Measurements from ENCODE around the gene DHX16. TPM values are rescaled to one million over a fixed set of nuclear protein-coding genes. Genes with fewer than 3 reads are reported as not detected.
A peak's percentile ranks its signal among the peaks of the same experiment; 100 is the strongest.
"Not testable (repeated sequence)": the region's sequence is repeated elsewhere in the genome, so short reads cannot be mapped to it uniquely, and the experiment has no call there.

The DHX16 gene
- total and polyA plus RNA-seq, 8 donors: 10.9 to 44.4 (median 14.6) TPM

DNA sequence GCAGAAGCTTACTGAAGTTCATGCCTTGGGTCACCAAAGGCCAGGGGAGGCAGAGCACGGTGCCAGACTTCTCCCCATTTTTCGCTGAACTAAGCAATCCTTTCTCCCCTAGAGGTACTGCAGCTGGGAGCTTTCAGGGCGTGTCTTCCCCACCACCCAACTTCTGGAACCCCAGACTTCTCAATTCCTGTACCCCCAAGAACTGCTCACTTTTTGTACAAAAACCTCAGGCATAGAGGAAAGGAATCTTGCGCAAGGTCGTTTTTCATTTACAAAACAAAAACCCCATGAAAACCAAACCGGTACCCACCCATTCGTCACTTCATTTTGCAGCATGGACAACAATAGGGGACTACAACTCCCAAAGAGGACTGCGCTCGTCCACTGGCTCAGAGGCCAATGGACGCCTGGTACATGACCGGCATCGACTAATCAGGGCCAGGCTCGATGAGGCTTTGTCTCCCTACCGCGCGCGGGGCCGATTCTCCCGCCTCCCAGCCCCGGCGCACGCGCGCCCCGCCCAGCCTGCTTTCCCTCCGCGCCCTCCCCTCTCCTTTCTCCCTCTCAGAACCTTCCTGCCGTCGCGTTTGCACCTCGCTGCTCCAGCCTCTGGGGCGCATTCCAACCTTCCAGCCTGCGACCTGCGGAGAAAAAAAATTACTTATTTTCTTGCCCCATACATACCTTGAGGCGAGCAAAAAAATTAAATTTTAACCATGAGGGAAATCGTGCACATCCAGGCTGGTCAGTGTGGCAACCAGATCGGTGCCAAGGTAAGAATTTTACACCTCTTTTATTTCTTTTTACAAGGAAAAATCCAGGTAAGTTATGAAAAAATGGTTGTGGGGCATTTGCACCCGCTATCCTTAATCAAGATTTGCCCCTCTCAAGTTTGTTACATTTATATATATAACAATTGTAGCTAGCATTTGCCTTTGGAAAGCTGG is 47.3 kb upstream of the DHX16 start, which contains the start of gene TUBB:
Gene TUBB, plus strand, starts transcription at position 562 of the 947 bp plus-strand sequence. Its CDS starts 155 bp downstream, at position 717.
- H3K27me3 ChIP-seq: no peaks in the 10 kb centered on the region
- H3K27ac ChIP-seq: peak within 1 kb of the TSS; percentile 79 to 97 (median 86)
- H3K36me3 ChIP-seq: peaks cover 0 to 24% (median 11%) of the 10 kb centered on the region in 3 donors
- intact Hi-C loops (cut with DNase I): loop anchor here in 2 of 3 donors (5.0 to 10.0 kb wide), 2 partner anchors 38 to 175 kb away; no protein-coding TSS in a partner anchor
- H3K4me1 ChIP-seq: peaks cover 8 to 12% (median 8%) of the 10 kb centered on the region in 3 donors
- TF ChIP-seq, protein P1, sequence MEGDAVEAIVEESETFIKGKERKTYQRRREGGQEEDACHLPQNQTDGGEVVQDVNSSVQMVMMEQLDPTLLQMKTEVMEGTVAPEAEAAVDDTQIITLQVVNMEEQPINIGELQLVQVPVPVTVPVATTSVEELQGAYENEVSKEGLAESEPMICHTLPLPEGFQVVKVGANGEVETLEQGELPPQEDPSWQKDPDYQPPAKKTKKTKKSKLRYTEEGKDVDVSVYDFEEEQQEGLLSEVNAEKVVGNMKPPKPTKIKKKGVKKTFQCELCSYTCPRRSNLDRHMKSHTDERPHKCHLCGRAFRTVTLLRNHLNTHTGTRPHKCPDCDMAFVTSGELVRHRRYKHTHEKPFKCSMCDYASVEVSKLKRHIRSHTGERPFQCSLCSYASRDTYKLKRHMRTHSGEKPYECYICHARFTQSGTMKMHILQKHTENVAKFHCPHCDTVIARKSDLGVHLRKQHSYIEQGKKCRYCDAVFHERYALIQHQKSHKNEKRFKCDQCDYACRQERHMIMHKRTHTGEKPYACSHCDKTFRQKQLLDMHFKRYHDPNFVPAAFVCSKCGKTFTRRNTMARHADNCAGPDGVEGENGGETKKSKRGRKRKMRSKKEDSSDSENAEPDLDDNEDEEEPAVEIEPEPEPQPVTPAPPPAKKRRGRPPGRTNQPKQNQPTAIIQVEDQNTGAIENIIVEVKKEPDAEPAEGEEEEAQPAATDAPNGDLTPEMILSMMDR (IDR thresholded peaks at IDR 0.05): no peak
- DNase-seq (peak; percentile 95 to 97 (median 96)), FAIRE-seq (no peak), ATAC-seq (peak; percentile 69 to 83 (median 76))
- 1% methylated on average over 25 to 38 of the region's 38 CpGs for WGBS, 2 donors
- H3K4me3 ChIP-seq: peak within 1 kb of the TSS; percentile 47 to 84 (median 84)
- H3K9me3 ChIP-seq: no peaks in the 10 kb centered on the region

- Histone ChIP-seq H3K4me1 (peaks cover 8 to 12% (median 8%) of the 10 kb centered on the region in 3 donors), H3K27me3 (no peaks in the 10 kb centered on the region), H3K36me3 (peaks cover 0 to 18% (median 14%) of the 10 kb centered on the region in 3 donors), H3K9me3 (no peaks in the 10 kb centered on the region), H3K4me3 (peak overlapping the region; percentile 21 to 84 (median 65)), H3K27ac (peak overlapping the region; percentile 20 to 97 (median 60))
- intact Hi-C loops (cut with DNase I): no loop called here
- TF ChIP-seq, protein P1 (IDR thresholded peaks at IDR 0.05): no peak
- no peak for ATAC-seq
- 35 to 44% methylated on average over 8 of the region's 8 CpGs for WGBS, 2 donors
- no peak for FAIRE-seq
- DNase-seq: no peak
These were observed 46.5 kb upstream of the DHX16 start for GRCh38 chr6:30719356-30719755.

DNA sequence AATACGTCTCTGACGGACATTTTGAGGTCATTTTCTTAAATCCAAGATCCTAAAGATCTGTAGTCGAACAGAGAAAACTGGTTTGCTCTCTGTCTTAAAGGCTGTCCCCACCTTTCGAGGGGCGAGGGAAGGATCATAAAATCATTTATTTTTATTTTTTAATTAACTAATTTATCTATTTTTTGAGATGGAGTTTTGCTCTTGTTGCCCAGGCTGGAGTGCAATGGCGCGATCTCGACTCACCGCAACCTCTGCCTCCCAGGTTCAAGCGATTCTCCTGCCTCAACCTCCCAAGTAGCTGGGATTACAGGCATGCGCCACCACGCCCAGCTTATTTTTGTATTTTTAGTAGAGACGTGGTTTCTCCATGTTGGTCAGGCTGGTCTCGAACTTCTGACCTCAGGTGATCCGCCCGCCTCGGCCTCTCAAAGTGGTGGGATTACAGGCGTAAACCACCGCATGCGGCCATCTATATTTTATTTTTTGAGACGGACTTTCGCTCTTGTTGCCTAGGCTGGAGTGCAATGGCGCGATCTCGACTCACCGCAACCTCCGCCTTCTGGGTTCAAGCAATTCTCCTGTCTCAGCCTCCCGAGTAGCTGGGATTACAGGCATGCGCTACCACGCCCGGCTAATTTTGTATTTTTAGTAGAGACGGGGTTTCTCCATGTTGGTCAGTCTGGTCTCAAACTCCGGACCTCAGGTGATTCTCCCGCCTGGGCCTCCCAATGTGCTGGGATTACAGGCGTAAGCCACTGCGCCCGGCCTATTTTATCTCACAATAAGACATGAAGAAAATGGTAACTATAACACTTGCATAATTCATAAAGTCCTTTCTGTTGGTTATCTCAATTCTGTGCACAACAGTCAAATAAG is 45.3 kb upstream of the DHX16 start:
- H3K27me3 ChIP-seq; H3K9me3 ChIP-seq; FAIRE-seq; intact Hi-C loops (cut with DNase I); ATAC-seq: not testable (repeated sequence)
- H3K4me3 ChIP-seq: peak overlapping the region in 3 of 4 donors; percentile 5 to 66 (median 22)
- H3K36me3 ChIP-seq: peaks cover 0 to 11% (median 9%) of the 10 kb centered on the region in 3 donors
- H3K4me1 ChIP-seq: peaks cover 8 to 11% (median 8%) of the 10 kb centered on the region in 3 donors
- H3K27ac ChIP-seq: peak overlapping the region; percentile 70 to 89 (median 86)
- 78 to 80% methylated on average over 37 of the region's 37 CpGs for WGBS, 2 donors
- DNase-seq: peak in 3 of 6 donors; percentile 33 to 41 (median 38)

DNA sequence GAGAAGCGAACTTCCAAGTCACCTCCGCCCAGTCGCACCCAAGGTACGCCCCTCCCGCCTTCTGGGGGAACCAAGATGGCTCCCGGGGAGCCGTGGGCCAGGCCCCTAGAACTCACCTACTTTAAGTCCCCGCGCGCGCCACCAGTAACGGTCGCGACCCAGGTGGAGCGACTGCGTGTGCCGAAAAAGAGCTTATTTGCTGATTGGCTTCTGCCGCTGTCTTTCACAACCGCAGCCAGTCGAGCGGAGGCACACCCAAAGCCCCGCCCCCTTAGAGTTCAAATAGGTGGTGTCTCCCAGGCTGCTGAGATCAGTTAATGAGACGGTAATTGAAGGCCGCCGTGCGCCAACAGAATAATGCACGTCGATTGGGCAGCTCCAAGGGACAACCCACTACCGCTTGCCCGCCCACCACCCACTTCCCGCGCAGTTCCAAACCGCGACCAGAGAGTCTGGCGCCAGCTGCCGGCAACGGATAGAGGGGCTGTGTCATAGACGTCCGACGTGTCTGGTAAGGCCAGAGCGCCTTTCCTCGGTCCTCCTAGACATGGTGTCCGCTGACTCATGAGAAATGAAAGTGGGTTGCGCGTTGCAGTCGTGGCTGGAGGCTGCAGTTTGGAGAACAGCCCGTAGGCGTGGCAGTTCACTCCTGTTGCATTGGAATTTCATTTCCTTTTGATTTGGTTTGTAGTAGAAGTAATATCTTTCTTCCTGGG is 44.5 kb upstream of the DHX16 start, which contains the start of gene MDC1:
Gene MDC1, minus strand, starts transcription at position 153 of the 716 bp plus-strand sequence. CDS start 2,106 bp downstream, outside the sequence.
- DNase-seq: peak; percentile 95 to 100 (median 100)
- peak within 1 kb of the TSS; percentile 49 to 67 (median 64) for H3K4me3 ChIP-seq
- 0% methylated on average over 48 of the region's 48 CpGs for WGBS, 2 donors
- TF ChIP-seq, protein P1 (IDR thresholded peaks at IDR 0.05): peak in 2 of 4 donors; percentile 26 to 38
- H3K36me3 ChIP-seq: peaks cover 0 to 14% (median 5%) of the 10 kb centered on the region in 3 donors
- peak; percentile 96 for FAIRE-seq
- intact Hi-C loops (cut with DNase I): no loop called here
- peak within 1 kb of the TSS; percentile 84 to 89 (median 88) for H3K27ac ChIP-seq
- peaks cover 8% of the 10 kb centered on the region in 3 donors for H3K4me1 ChIP-seq
- ATAC-seq: peak; percentile 71 to 82 (median 78)
- H3K9me3 ChIP-seq: no peaks in the 10 kb centered on the region
- no peaks in the 10 kb centered on the region for H3K27me3 ChIP-seq
